NCI-H1105 treated with DMSO at 0.1 percent for 48 hours (cell line): ENCODE data around the gene CYB561.

Experiments used
- DNase-seq: peaks from one replicate; lab custom pipeline; 2025; lab: John Stamatoyannopoulos, UW

The CYB561 gene

GRCh38 chr17:63412234-63412633 lies 33.9 kb downstream of the CYB561 start:
- DNase-seq: no peak

GRCh38 chr17:63407741-63408330 lies 38.3 kb downstream of the CYB561 start:
- DNase-seq: no peak

- peak; percentile 84 for DNase-seq
Measured at GRCh38 chr17:63406689-63407330, 39.3 kb downstream of the CYB561 start.

GRCh38 chr17:63405741-63406261 lies 40.3 kb downstream of the CYB561 start:
- peak; percentile 64 for DNase-seq

- no peak for DNase-seq
Measured at GRCh38 chr17:63405020-63405419, 41.1 kb downstream of the CYB561 start.

GRCh38 chr17:63402431-63403212 lies 43.5 kb downstream of the CYB561 start:
- DNase-seq: no peak

- DNase-seq: no peak
Measured at GRCh38 chr17:63399856-63400255, 46.2 kb downstream of the CYB561 start.

GRCh38 chr17:63399316-63399715 lies 46.8 kb downstream of the CYB561 start:
- DNase-seq: no peak

- no peak for DNase-seq
Measured at GRCh38 chr17:63398680-63399079, 47.4 kb downstream of the CYB561 start.

- no peak for DNase-seq
Measured at GRCh38 chr17:63395075-63395805, 50.9 kb downstream of the CYB561 start.

- no peak for DNase-seq
Measured at GRCh38 chr17:63390090-63390489, 56.0 kb downstream of the CYB561 start.

GRCh38 chr17:63387656-63388340 lies 58.3 kb downstream of the CYB561 start:
- no peak for DNase-seq

GRCh38 chr17:63382826-63383225 lies 63.3 kb downstream of the CYB561 start:
- DNase-seq: no peak
